NCI-H345 treated with DMSO at 0.1 percent for 48 hours (cell line): ENCODE results near the gene C1orf174.
"Not testable (repeated sequence)": the region's sequence is repeated elsewhere in the genome, so short reads cannot be mapped to it uniquely, and the experiment has no call there.

Experiments
- DNase-seq: peaks from one replicate; lab custom pipeline; 2025; ENCODE audit not compliant: unreplicated experiment; lab: John Stamatoyannopoulos, UW

Gene C1orf174

GRCh38 chr1:3926956-3927355, 26.9 kb upstream of the C1orf174 start:
- DNase-seq = no peak

GRCh38 chr1:3925762-3926161, 25.7 kb upstream of the C1orf174 start:
- no peak for DNase-seq

- DNase-seq = no peak
Measured at GRCh38 chr1:3925256-3925655, 25.2 kb upstream of the C1orf174 start.

- DNase-seq = peak; percentile 84
Measured at GRCh38 chr1:3924825-3925220, 24.8 kb upstream of the C1orf174 start.

GRCh38 chr1:3924186-3924824, 24.2 kb upstream of the C1orf174 start:
- peak; percentile 53 for DNase-seq

- DNase-seq = no peak
Measured at GRCh38 chr1:3923378-3924185, 23.5 kb upstream of the C1orf174 start.

GRCh38 chr1:3922851-3923250, 22.8 kb upstream of the C1orf174 start:
- no peak for DNase-seq

GRCh38 chr1:3922201-3922725, 22.2 kb upstream of the C1orf174 start:
- DNase-seq = no peak

GRCh38 chr1:3921765-3922164, 21.7 kb upstream of the C1orf174 start:
- no peak for DNase-seq

- no peak for DNase-seq
Measured at GRCh38 chr1:3919706-3920105, 19.6 kb upstream of the C1orf174 start.

- no peak for DNase-seq
Measured at GRCh38 chr1:3918966-3919611, 19.0 kb upstream of the C1orf174 start.

GRCh38 chr1:3918359-3918758, 18.3 kb upstream of the C1orf174 start:
- not testable (repeated sequence) for DNase-seq

GRCh38 chr1:3917761-3918160, 17.7 kb upstream of the C1orf174 start:
- no peak for DNase-seq

GRCh38 chr1:3915551-3916121, 15.6 kb upstream of the C1orf174 start:
- no peak for DNase-seq

GRCh38 chr1:3914911-3915310, 14.8 kb upstream of the C1orf174 start:
- DNase-seq = no peak

- DNase-seq = no peak
Measured at GRCh38 chr1:3914331-3914851, 14.3 kb upstream of the C1orf174 start.

GRCh38 chr1:3912809-3913685, 13.0 kb upstream of the C1orf174 start:
- no peak for DNase-seq

GRCh38 chr1:3911981-3912808, 12.1 kb upstream of the C1orf174 start:
- no peak for DNase-seq
